Stimulated activated CD4-positive, alpha-beta T cell treated with anti-CD3 and anti-CD28 coated beads, Interleukin-1b, Interleukin-23, amount 100 ng/mL, for 4 hours (primary cell): ENCODE data around the gene DNMT3A.

ENCODE experiments used
- DNase-seq, 2 donors: peaks; one replicate each; pipeline ENCODE4 v3.0.0-alpha.2; 2020; ENCODE audit warnings: low read depth in 2 of 2

The DNMT3A gene

DNA sequence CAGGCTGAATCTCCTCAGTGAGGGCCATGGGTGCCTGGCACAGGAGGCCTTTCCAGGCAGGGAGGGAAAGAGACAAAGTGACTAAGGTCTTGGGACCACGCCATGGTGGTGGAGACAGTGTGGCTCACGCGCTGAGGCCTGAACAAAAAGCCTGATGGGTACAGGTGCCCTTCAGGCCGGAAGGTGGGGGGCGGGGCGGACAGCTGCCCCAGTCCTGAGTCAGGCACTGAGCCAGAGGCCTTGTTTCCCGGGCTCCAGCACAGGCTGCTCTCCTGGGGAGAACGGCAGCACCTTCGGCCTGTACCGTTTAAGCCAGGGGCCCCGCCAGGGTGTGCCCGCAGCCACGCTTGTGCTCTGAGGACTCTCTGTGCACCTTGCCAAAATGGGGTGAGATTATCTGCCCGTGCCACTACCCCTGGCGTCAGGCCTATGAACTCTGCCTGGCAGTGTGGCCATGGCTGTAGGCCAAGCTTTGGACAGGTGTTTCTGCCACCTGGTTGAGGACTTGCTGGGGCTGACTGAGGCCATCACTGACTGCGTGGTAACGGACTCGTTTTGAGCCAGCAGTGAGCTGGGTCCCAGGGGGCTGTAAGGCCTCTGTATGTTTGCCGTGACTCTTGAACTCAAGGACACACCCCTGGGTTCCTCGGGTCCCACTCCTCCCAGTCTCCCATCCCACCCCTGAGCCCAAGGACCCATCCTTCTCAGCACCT, 31.7 kb upstream of the DNMT3A start:
- no peak for DNase-seq

DNA sequence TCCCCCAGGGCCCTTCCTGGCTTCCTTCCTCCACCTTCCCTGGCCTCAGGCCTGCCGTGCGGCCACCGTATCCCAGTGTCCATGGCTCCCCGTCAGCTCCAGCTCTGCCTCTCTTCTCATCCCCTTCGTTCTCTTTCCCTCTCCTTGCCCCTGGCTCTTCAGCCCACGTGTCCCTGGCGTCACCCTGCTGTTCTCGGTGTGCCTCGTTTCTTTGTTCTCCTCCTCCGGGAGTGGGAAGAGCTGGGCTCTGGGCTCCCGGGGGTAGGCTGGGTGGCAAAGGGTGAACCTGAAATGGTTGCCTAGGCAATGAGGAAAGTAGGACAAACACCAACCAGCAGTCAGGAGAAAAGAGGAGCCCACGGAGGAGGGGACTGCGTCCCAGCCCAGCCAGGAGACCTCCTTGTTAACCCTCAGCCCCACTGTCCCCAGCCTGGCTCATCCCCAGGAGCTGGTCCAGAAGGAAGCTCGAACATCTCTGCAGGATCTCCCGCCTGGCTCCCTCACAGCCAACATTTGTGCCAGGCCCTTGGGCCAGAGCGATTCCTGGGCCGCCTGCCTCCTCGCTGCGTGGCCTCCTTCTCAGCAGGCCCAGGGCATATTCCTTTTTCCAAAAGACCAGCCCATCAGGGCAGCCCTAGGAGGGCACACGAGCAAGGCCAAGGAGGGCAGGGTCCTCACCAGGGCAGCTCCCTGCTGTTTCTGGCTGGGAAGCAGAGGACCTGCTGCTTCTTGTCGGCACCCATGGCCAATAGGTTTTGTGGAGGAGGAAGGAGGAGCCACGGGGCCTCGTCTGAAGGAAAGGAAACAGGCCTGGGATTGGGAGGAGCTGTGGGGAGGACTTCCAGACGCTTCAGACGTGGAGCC, 30.9 kb upstream of the DNMT3A start:
- no peak for DNase-seq

DNA sequence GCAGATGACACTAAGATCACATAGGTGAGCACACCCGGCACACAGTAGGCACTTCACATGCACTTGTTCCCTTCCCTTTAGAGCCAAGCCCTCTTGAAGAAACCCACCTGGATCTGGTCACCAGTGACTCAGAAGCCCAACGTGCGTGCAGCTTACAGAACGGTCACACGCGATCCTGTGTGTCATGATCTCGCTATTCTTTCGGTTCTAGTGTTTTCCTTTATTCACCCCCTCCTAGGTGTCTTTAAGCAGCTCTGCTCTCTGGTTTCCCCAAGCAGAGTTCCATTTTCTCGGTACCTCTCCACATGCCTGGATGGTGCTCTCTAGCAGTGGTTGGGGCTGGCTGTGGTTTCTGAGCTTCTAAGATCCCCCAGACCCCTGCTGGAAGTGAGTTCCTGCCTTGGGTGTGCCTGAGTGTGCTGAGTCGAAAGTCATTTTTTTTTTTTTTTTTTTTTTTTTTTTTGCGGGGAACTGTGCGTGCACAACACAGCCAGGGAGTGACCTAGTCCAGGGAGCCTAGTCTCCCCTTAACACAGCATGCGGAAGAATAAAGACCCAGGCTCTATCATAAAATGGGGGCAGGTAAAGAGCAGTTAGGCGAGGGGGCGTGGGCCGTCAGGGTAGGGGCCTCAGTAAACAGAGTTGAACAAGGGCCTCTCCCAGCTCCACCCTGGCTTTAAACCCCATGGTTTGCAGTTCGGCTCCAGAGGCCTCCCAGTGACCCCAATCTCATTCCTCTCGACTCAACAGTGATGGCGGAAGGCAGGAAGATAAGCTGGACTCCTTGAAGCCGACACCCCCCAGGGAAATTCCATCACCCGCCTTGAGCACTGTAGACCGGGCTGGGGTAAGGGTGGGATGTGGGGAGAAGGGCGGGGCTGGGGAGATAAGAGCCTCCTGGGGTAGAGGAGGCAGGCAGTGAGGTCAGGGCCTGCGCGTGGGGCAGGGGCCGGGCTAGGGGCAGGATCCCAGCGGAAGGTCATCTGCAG, 29.8 kb upstream of the DNMT3A start:
- DNase-seq: no peak

DNA sequence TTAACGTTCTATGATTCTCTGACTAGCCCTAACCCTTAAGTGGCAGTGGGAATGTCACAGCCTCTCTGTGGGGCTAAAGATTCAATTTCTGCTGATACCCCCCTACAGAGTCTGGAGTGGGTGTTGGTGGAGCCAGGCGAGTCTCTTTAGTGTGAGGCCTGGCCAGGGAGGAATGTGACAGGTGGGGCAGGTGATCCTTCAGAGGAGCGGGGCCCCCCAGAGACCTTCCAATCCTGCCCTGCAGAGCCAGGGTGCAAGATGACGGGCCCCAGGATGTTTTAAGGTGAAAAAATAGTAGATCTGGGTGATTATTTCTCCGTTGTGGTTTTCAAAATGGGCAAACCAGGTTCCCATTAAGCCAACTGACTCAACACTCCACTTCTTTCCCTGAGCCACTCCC, 28.2 kb upstream of the DNMT3A start:
- DNase-seq: no peak

DNA sequence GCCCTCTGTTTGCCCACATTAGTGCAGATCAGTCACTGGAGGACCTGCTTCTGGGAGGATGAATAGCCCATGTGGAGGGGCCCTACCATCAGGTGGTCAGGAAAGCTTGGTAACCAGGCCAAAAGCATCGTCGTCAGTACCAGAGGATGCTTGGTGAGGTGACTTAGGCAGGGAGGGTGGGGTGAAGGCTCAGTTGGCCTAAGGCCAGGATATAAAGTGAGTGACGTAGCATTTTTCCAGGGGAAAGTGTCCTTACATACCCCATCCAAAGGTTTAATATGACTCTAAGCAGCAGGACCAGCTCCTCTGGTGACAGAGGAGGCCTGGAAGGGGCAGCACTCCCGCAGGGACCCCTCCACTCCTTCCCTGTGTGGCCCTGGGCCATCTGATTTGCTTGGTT, 27.7 kb upstream of the DNMT3A start:
- DNase-seq: no peak

DNA sequence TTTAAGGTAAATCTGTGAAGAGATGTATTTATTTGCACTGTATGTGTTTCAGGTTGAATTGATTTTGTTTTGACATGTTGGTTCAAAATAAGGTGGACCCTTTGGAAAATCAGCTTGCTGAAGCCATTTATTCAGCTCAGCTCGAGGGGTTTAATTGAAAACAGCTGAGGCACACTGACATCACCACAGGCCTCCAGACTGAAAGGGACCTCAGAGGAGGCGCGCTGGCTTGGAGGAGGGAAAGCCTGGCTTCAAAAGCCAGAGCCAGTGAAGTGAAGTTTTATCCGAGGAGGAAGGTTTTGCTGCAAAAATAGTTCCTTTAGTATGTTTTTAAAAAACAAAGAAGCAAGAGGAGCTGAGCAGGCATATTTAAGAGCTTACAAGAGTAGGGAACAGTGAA, 26.9 kb upstream of the DNMT3A start:
- no peak for DNase-seq

DNA sequence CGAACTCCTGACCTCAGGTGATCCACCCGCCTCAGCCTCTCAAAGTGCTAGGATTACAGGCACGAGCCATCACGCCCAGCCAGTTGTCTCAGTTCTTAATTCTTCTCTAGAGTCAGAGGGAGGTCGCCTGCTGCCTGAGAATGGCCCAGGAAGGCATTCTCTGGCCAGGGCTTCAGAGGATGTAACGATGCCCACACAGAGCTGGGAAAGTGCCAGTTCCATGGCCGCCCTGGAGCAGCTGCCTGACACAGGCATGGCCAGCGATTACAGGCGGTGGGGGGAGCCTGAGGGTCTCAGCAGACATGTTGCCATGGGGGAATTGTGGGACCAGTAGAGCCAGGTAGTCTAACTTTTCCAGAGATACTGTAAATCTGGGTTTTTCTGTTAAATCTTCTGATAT, 25.6 kb upstream of the DNMT3A start:
- DNase-seq: no peak

DNA sequence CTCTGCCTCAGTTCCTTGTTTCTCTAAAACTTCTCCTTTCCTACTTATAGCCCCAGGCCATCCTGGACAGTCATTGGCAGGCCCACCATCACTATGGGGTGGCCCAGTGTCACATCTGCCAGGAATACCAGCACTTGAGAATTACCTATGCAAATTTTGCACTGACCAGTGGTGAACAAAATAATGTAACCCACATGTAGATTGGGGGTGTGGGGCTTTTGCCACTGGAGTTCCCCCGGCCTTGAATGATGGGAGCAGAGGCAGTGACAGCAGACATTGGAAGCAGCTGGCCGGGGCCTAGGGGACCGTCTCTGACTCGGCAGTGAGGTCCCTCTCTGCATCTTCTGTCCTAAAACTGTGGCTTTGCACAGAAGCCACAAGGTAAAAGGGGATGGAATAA, 24.9 kb upstream of the DNMT3A start:
- DNase-seq: no peak

DNA sequence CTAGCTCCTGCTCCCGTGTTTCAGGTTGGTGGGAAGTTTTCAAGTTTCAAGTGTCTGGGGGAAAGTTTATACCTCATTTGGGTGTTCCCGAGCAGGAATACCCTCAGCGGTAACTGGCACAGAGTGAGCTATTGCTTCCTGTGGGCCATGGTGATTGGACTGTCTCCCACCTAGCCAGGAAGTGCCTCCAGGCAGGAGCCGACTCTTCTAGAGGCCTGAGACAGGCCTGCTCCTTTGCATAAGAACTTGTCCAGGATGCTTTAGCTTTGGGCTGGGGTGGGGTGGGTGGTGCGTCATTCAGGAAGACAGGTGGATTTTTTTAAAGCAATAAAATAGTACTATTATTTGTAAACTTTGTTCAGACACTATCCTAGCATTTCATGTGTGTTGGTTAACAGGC, 23.5 kb upstream of the DNMT3A start:
- no peak for DNase-seq

DNA sequence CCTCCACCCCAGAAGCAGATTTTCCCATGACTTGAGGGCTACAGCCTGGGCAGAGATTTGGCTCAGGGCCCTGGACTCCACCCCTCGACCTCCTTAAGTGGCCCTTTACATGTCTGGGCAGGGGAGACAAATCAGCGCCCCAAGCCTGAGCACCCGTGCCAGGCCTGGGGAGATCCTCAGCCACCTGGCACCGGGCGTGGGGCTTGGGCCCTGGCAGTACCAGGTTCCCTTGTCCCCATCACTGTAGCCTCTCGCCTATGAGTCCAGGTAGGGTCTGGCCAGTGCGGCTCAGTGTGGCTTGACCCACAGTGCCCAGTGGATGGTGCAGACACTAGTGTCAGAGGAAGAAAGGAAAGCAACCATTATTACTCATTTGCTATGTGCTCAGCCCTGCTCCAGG, 22.0 kb upstream of the DNMT3A start:
- DNase-seq: no peak

DNA sequence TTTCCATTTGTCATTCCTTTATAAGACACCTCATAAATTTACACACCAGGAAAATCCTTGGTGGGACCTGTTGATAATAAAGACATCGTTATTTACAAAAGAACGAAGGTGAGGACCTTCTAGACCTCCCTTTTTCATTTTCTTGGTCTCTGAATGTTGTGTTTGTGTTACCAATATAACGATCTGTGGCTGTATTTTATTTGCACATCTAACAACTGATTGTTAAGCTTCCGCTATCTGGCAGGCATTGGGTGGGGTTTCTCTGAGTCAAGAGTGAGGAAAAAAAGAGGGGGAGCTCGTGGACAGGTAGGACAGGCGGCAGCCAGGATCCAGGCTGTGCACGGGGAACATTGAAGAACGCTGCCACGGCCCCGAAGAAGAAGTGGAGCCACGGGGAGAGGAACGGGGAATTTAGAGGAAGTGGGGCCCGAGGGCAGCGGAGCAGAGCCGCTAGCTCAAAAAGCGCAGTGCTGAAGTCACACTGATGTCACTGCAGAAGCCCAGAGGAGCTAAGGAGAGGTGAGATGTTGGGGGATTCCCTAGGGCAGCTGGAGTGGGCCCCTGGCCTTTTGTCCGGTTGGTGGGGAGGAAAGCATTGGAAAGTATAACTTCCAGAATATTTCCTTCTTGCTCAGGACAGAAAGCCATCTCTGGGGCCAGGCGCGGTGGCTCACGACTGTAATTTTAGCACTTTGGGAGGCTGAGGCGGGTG, 20.9 kb upstream of the DNMT3A start:
- DNase-seq: peak in 1 of 2 donors; percentile 37

DNA sequence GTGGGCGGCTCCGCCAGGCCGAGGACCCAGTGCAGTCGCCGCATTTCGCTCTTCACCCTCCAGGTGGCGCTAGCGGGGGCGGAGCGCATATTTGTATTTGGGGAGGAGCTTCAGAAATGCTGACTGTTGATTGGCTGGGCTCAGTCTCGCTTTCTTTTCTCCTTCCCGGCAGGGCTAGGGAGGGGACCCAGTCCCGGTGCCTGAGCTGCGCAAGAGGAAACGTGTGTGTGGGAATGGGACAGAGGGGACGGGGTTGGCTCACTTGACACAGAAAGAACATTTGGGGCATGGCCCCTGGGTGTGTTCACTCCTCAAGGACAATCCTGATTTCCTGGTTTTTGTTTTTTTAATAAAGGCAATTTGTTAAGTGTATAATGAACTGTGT, 20.3 kb upstream of the DNMT3A start:
- peak; percentile 89 to 96 for DNase-seq

DNA sequence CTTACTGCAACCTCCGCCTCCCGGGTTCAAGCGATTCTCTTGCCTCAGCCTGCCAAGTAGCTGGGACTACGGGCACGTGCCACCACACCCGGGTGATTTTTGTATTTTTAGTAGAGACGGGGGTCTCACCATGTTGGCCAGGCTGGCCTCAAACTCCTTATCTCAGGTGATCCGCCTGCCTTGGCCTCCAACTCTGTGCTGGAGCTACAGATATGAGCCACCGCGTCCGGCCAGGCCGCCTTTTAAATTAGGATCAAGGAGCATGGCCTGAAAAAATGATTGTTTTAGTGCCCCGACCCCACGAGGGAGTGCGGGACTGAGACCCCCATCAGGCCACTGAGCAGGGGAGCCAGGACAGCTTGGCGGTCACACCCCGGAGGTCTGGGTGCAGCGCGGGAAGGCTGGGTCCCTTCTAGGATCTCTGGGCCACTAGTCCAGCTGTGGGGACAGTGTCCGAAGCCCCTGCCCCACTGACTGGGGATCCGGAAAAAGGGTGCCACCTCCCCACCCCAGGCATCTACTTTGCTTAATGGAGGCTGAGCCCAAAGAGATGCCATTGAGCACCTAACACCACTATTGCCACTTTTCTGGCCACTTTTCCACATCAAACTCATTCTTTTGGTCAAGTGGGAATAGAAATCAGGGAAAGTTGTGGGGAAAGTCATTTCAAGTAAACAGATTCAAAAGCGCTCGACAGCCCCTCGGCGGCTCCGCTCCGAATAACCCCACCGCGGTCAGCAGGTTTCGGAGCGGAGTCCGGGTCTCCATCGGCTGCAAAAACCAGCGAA, 19.7 kb upstream of the DNMT3A start:
- no peak for DNase-seq

DNA sequence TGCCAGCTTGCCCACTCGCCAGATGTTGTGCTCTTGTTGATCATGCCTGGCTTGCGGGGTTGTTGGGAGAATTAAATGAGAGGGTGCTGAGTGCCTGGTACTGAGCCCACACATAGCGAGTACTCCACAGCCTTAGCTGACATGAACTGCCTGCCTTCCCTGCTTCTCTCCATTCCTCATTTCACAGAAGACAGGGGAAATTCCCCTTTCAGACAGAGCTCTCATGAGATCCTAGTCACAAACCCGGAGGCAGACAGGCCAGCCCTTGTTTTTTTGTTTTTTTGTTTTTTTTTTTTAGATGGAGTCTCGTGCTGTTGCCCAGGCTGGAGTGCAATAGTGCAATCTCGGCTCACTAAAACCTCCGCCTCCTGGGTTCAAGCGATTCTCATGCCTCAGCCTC, 17.1 kb upstream of the DNMT3A start:
- DNase-seq: no peak

DNA sequence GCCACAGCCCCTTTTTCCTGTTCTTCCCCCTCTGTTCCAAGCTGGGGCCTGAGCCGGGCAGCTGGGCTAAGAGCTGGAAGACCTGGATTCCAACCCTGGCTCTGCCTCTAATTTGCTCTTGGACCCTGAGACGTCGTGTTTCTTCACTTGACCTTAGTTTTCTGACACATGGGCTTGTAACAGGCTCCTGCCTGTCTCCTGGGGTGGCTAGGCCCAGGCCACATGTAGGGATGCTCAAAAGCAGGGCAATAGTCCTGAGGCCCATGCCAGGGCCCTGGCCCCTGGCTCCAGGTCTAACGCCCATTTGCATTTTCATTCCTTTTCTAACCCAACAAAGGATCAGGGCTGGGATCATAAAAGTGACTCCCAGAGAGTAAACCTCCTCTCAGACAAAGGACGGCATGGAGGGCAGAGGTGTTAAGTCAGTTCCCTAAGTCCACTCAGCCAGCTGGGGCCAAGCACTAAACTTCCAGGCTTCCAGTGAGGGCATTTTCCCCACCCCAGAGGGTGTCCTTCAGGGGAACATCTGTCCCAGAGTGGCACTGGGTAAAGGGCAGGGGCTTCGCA, 16.6 kb upstream of the DNMT3A start:
- no peak for DNase-seq

DNA sequence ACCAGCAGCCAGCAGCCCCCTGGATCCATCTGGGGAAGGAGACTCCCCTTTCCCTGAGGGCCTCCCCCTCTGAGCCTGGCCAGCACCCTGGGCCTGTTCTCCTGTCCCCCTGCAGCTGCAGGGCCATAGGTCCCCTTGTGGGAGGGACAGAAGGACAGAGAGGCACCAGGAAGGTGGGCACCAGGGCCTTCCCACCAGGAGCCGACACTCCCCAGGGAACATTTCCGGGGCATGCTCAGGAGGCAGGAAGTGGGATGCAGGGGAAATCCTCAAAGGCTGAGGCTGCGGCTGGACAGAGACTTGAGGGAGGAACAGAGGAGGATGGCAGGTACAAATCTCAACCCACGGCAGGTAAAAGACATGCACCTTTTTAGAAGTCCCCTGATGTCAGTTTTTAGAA, 14.4 kb upstream of the DNMT3A start:
- DNase-seq: no peak

DNA sequence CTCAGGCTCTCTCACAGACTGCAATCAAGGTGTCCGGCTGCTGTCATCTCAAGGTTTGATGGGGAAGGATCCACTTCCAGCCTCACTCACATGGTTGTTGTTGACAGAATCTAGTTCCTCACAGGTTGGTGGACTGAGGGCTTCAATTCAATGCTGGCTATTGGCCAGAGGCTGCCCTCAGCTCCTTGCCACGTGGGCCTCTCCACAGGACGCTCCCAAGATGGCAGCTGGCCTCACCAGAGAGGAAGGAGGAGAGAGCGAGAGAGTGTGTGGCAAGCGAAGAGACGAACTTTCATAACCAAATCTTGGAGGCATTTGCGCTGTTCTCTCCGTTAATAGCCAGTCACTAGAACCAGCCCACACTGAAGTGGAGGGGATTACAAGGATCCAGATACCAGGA, 13.5 kb upstream of the DNMT3A start:
- no peak for DNase-seq

DNA sequence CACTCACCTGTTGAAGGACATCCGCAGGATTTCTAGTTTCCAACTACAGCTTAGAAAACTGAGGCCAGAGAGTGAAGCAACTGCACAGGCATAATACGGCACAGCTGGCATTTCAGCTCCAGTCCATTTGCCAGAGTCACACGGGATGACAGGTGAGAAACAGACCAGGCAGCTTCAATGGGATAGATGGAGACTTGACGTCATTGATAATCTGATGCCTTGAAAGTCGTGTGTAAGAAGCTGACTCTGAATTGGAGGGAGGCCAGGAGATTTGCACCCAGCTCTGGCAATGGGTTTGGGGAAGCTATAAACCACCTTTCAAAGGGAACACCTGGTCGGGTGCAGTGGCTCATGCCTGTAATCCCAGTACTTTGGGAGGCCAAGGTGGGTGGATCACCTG, 12.4 kb upstream of the DNMT3A start:
- DNase-seq: no peak

DNA sequence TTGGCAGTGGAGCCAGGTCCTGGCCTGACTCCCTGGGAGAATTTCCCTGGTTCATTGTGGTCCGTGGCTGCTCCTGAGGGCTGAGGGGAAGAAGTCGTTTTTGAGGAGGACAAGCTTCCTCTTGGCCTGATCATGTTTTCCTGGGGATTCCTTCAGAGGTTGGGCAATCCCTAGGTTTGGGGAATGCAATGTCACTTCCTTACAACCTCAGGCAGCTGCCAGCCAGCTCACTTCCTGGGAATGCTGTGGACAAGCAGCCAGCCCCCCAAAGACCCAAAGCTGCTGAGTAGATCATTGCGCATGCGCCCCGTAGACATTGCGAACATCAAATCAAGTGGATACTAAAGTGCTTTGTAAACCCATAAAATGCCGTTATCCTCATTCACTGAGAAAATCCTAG, 7.7 kb upstream of the DNMT3A start:
- no peak for DNase-seq

DNA sequence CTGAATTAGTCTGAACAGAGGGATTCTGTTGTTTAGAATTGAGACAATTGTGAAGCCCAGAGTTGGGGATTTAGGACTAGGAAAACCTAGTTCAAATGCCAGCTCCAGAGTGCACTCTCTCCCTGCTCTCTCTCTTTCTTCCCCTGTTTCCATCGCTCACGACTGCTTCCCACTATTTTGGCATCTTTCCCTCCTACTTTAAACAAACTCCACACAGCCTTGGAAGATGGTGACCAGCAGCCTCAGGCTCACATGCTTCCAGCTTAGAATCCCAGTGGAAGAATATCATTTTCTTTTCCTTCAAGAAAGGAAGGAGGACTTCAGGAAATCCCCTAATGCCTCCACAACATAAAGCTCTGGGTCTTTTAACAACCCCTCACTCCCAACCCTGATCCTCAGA, 6.1 kb upstream of the DNMT3A start:
- no peak for DNase-seq
